ENCODE measurements around the gene GPATCH3. TPM values are rescaled to one million over a fixed set of nuclear protein-coding genes. Genes with fewer than 3 reads are reported as not detected.

The GPATCH3 gene
- total and polyA plus RNA-seq, 2 of the 8 experiments (the other 6 are each of a cell fraction or from before 2014, with no cell fraction given), result 7.9 to 17.4 TPM

DNA sequence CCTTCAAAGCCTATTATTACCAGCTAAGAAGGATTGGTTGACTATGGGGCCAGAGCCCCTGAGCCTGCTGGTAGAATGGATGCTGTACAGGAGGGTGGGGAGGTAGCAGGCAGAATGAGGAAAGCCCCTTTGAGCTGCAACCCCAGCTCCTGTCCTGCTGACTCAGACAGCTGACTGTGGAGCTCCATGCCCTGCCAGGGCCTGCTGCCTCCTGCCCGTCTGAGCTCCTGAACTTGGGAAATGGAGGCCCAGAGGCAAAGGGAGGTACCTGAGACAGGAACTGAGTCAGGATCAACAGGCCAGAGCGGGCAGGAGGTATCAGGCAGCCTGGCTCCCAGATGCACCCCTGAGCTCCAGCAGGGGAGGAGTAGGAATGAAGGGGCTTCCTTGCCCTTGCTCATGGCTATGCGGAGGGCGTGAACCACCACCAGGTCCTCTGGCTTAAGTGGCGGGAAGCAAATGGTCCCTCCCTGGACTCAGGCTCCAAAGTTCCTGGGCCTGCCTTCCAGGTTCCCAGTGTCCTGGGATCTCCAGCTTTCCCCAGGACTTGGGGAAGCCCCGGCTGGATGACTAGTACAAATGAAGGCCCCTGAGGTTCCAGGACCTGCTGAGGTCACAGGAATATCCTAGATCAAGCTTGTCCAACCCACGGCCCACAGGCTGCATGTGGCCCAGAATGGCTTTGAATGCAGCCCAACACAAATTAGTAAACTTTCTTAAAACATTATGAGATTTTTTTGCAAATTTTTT, 41.2 kb downstream of the GPATCH3 start (continued):
- no peak for TF ChIP-seq MAFK (IDR thresholded peaks at IDR 0.05; ENCODE audit: low read depth, low read length)

All from H1 (cell line).